GM12878 (cell line): ENCODE data around the gene TBXAS1. TPM values are rescaled to one million over a fixed set of nuclear protein-coding genes. Genes with fewer than 3 reads are reported as not detected.

Experiments used
- ATAC-seq: fragments of 200-7000 bp; cut with Tn5 transposase; 3 replicates; pipeline ENCODE4 v1.9.1; 2020; ENCODE audit warnings: mild to moderate bottlenecking, moderate library complexity
- BruUV-seq: library from RNA; stranded (reverse); fragments of 400-500 nt; replicated peaks from 2 replicates; lab custom pipeline; 2021; lab: Mats Ljungman, UMichigan
- CTCF ChIA-PET: fragments of 300-600 bp; sonication (Branson Sonifier 250); formaldehyde crosslinking; extraction: SDS; loops from one replicate; lab custom pipeline; 2021; ENCODE audit warnings: inconsistent platforms; lab: Yijun Ruan, JAX
- POLR2A ChIA-PET: fragments of 350-600 bp; formaldehyde crosslinking; extraction: SDS; loops from one replicate; lab custom pipeline; 2021; ENCODE audit warnings: inconsistent platforms; lab: Charles Lee
- RAD21 ChIA-PET: fragments of 300-600 bp; sonication (Branson Sonifier 250); formaldehyde crosslinking; loops from one replicate; lab custom pipeline; 2023; ENCODE audit warnings: antibody characterized with exemption; ENCODE audit not compliant: unreplicated experiment; lab: Charles Lee
- SMC1A ChIA-PET: fragments of 300-600 bp; sonication (Branson Sonifier 250); formaldehyde crosslinking; loops from one replicate; lab custom pipeline; 2023; ENCODE audit not compliant: unreplicated experiment, uncharacterized antibody; lab: Charles Lee
- DNase-seq: peaks from one replicate; pipeline ENCODE4 v3.0.0-alpha.2; 2011; ENCODE audit warnings: low read depth, low spot score
- FAIRE-seq: peaks from 3 replicates; lab custom pipeline; 2011; peaks lifted over from hg19 to GRCh38; lab: Jason Lieb, UNC
- H2AFZ ChIP-seq: 2 replicates; pipeline ENCODE4 v1.6.0; 2011; ENCODE audit warnings: low read depth, low read length, control low read depth; ENCODE audit not compliant: control insufficient read depth
- H3K27ac ChIP-seq: 2 replicates; pipeline ENCODE4 v1.5.1; 2011; ENCODE audit warnings: control low read depth; ENCODE audit not compliant: control insufficient read depth, insufficient read depth
- H3K27me3 ChIP-seq, 2 experiments: replicated peaks in 1 of 2; 2 replicates each; pipeline versions ENCODE4 v1.6.0 to v1.6.1; 2011; ENCODE audit warnings: low read length in 1 of 2; ENCODE audit not compliant: control insufficient read depth in 2 of 2, insufficient read depth in 2 of 2
- H3K36me3 ChIP-seq, 2 experiments: 2 replicates each; pipeline ENCODE4 v1.5.1; 2011; ENCODE audit warnings: low read length in 1 of 2; ENCODE audit not compliant: control insufficient read depth in 2 of 2, insufficient read depth in 2 of 2
- H3K4me1 ChIP-seq: 2 replicates; pipeline ENCODE4 v1.6.1; 2011; ENCODE audit warnings: mild to moderate bottlenecking, low read length, moderate library complexity, mixed read lengths; ENCODE audit not compliant: control insufficient read depth, insufficient read depth
- H3K4me2 ChIP-seq: 2 replicates; pipeline ENCODE4 v1.6.0; 2011; ENCODE audit warnings: control low read depth; ENCODE audit not compliant: control insufficient read depth, insufficient read depth
- H3K4me3 ChIP-seq: fragments of 200-600 bp; sonication (generic); 2 replicates; pipeline ENCODE4 v1.5.1; 2016
- H3K79me2 ChIP-seq: 2 replicates; pipeline ENCODE4 v1.6.0; 2011; ENCODE audit warnings: low read length; ENCODE audit not compliant: control insufficient read depth, insufficient read depth
- H3K9ac ChIP-seq: 2 replicates; pipeline ENCODE4 v1.8.0; 2011; ENCODE audit warnings: low read length, control low read depth, mixed read lengths; ENCODE audit not compliant: control insufficient read depth, insufficient read depth
- H3K9me3 ChIP-seq: replicated peaks from 3 replicates; pipeline ENCODE4 v1.5.1; 2011; ENCODE audit warnings: mild to moderate bottlenecking, low read length; ENCODE audit not compliant: control insufficient read depth, insufficient read depth
- H4K20me1 ChIP-seq: 2 replicates; pipeline ENCODE4 v1.6.0; 2011; ENCODE audit not compliant: control insufficient read depth, insufficient read depth
- DPF2 ChIP-seq: fragments of 450-650 bp; IDR thresholded peaks from 2 replicates; pipeline ENCODE4 v1.6.1; 2017; ENCODE audit warnings: mild to moderate bottlenecking
- IKZF2 ChIP-seq, 2 experiments: fragments of 450-650 bp; IDR thresholded peaks; 2 replicates each; pipeline ENCODE4 v1.6.1; 2017; ENCODE audit warnings: mild to moderate bottlenecking in 2 of 2, moderate library complexity in 2 of 2
- JUND ChIP-seq: IDR thresholded peaks from 2 replicates; pipeline ENCODE4 v1.6.1; 2012; ENCODE audit warnings: low read depth, mild to moderate bottlenecking, low read length, improper control_type of control experiment, moderate library complexity
- RFX5 ChIP-seq: IDR thresholded peaks from 2 replicates; pipeline ENCODE4 v1.6.1; 2011; ENCODE audit warnings: low read depth, low read length, improper control_type of control experiment
- ZZZ3 ChIP-seq: IDR thresholded peaks from 2 replicates; pipeline ENCODE4 v1.6.1; 2011; ENCODE audit warnings: low read depth; ENCODE audit not compliant: control insufficient read depth, insufficient read length
- WGBS: methylation state at CpG from one replicate; pipeline ENCODE4 v1.1.6; 2016; ENCODE audit warnings: low lambda C conversion rate; ENCODE audit not compliant: insufficient replicate concordance, insufficient coverage; ENCODE audit errors: missing lambda C conversion rate; 5-methylcytosine and 5-hydroxymethylcytosine counted together
- in situ Hi-C: fragments of 300-500 bp; cut with MboI; formaldehyde crosslinking; loops from 9 replicates; pipeline ENCODE4 v1.14.3; 2018; ENCODE audit warnings: mixed read lengths
- intact Hi-C: fragments of 100-400 bp; cut with micrococcal nuclease; formaldehyde crosslinking; loops from one replicate; pipeline ENCODE4 v1.14.2; 2022; ENCODE audit not compliant: unreplicated experiment
- polyA plus RNA-seq, 11 experiments: library from polyadenylated mRNA; depleted of rRNA in 4 of 11; unstranded in 6 of 11; stranded (reverse) in 5 of 11; fragments of >200 nt; fragmentation: Nextera tagmentation in 4 of 11; fragmentation: Illumina TruSeq in 1 of 11; extraction: Ambion mirVana in 4 of 11; extraction: Trizol in 1 of 11; gene quantifications; 1 replicate in 1 of 11; 2 replicates in 10 of 11; pipeline versions ENCODE4 v1.2.1 to v1.2.3, GENCODE V29; 2011 to 2016; ENCODE audit warnings: inconsistent platforms in 2 of 11, missing spikeins in 2 of 11, low read depth in 1 of 11
- total RNA-seq, 4 experiments: library from RNA; depleted of rRNA in 3 of 4; stranded (reverse); fragments of >200 nt in 3 of 4; fragmentation: Illumina TruSeq in 1 of 4; extraction: Trizol in 1 of 4; gene quantifications; 2 replicates each; pipeline versions ENCODE4 v1.2.1 to v1.2.3, GENCODE V29; 2013 to 2021
- TF ChIP-seq, protein P1 (sequence below): fragments of 450-650 bp; conservative IDR thresholded peaks from 2 replicates; pipeline ENCODE4 v1.6.1; 2017; ENCODE audit warnings: mild to moderate bottlenecking, moderate library complexity
- TF ChIP-seq, protein P2 (sequence below): fragments of 450-650 bp; IDR thresholded peaks from 2 replicates; pipeline ENCODE4 v1.6.1; 2017; ENCODE audit warnings: low read depth, mild to moderate bottlenecking, moderate library complexity
- TF ChIP-seq, protein P3 (sequence below): IDR thresholded peaks from 2 replicates; pipeline ENCODE4 v1.6.1; 2012; ENCODE audit warnings: low read depth, low read length, improper control_type of control experiment
- TF ChIP-seq, protein P4 (sequence below): IDR thresholded peaks from 2 replicates; pipeline ENCODE4 v1.6.1; 2011; ENCODE audit warnings: low read depth, mild to moderate bottlenecking, low read length, moderate library complexity, borderline replicate concordance; ENCODE audit errors: extremely low read depth

Gene TBXAS1
- total and polyA plus RNA-seq, 10 of the 15 experiments (the other 5 are each of a cell fraction or from before 2014, with no cell fraction given) = 1.5 to 32.7 (median 16.3) TPM

DNA sequence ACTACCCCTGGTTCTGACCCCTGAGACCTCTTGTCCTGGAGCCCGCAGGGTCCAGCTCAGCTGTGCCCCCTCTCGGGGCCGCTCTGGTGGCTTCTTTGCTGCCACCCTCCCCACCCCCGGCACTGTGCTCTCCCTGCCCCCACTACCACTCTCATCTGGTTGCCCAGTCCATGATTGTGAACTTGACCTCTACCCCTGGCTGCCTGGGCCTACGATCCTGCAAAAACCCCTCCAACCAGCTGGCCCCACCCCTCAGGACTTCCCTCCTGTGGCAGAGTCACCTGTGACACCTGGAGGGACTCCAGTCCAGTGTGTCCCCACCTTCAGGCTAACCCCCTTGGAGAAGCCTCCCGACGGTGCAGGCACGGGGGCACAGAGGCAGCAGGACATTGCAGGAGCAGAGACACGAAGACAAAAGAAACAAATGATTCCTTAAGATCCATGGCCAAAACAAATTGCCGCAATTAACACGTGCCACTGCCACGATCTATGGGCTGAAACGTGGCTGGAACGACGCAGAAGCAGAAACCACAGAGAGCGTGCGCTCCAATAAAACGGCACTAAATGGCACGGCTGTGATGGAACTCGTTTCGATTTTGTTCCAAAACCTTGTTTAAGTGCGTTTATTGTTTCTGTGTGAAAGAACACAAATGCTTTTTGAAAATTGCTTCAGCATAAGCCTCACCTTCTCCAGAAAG lies 161.7 kb downstream of the TBXAS1 start (continued):
- TF ChIP-seq, protein P1, sequence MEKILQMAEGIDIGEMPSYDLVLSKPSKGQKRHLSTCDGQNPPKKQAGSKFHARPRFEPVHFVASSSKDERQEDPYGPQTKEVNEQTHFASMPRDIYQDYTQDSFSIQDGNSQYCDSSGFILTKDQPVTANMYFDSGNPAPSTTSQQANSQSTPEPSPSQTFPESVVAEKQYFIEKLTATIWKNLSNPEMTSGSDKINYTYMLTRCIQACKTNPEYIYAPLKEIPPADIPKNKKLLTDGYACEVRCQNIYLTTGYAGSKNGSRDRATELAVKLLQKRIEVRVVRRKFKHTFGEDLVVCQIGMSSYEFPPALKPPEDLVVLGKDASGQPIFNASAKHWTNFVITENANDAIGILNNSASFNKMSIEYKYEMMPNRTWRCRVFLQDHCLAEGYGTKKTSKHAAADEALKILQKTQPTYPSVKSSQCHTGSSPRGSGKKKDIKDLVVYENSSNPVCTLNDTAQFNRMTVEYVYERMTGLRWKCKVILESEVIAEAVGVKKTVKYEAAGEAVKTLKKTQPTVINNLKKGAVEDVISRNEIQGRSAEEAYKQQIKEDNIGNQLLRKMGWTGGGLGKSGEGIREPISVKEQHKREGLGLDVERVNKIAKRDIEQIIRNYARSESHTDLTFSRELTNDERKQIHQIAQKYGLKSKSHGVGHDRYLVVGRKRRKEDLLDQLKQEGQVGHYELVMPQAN = no peak
- TF ChIP-seq DPF2 = no peak
- TF ChIP-seq, protein P2, sequence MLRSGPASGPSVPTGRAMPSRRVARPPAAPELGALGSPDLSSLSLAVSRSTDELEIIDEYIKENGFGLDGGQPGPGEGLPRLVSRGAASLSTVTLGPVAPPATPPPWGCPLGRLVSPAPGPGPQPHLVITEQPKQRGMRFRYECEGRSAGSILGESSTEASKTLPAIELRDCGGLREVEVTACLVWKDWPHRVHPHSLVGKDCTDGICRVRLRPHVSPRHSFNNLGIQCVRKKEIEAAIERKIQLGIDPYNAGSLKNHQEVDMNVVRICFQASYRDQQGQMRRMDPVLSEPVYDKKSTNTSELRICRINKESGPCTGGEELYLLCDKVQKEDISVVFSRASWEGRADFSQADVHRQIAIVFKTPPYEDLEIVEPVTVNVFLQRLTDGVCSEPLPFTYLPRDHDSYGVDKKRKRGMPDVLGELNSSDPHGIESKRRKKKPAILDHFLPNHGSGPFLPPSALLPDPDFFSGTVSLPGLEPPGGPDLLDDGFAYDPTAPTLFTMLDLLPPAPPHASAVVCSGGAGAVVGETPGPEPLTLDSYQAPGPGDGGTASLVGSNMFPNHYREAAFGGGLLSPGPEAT = no peak
- TF ChIP-seq ZZZ3 = no peak
- TF ChIP-seq IKZF2 (IDR thresholded peaks at IDR 0.05) = no peak

DNA sequence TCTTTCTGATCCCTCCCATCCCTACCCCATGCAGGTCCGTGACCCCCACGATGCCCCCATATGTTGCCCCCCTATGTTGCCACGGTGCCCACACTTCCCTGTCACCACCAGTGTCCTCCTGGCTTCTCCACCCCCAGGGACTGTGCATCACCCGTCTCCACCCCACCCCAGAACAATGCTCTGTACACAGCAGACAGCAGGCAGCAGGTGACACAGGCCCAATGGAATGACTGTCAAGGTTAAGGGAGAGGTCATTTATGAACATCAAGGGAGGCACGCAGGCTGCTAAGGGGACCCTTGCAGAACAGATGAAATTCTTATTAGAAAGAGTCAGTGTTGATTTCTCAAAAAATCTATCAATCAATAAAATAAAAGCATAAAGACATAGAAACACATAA lies 162.2 kb downstream of the TBXAS1 start:
- no peak for FAIRE-seq
- no peak for ATAC-seq
- Histone ChIP-seq H3K27ac (no peak overlapping the region), H3K27me3 (no peaks in the 10 kb centered on the region; a peak in 1 of 4 replicates), H2AFZ (no peak overlapping the region), H3K4me2 (no peak overlapping the region), H3K4me1 (no peaks in the 10 kb centered on the region), H4K20me1 (no peaks in the 10 kb centered on the region), H3K79me2 (no peaks in the 10 kb centered on the region), H3K9me3 (no peaks in the 10 kb centered on the region), H3K4me3 (no peak overlapping the region), H3K36me3 (no peaks in the 10 kb centered on the region), H3K9ac (no peak overlapping the region)
- BruUV-seq = no TSS peak
- TF ChIP-seq JUND = no peak
- TF ChIP-seq, protein P3, sequence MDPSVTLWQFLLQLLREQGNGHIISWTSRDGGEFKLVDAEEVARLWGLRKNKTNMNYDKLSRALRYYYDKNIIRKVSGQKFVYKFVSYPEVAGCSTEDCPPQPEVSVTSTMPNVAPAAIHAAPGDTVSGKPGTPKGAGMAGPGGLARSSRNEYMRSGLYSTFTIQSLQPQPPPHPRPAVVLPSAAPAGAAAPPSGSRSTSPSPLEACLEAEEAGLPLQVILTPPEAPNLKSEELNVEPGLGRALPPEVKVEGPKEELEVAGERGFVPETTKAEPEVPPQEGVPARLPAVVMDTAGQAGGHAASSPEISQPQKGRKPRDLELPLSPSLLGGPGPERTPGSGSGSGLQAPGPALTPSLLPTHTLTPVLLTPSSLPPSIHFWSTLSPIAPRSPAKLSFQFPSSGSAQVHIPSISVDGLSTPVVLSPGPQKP = no peak
- TF ChIP-seq, protein P4, sequence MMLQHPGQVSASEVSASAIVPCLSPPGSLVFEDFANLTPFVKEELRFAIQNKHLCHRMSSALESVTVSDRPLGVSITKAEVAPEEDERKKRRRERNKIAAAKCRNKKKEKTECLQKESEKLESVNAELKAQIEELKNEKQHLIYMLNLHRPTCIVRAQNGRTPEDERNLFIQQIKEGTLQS = no peak
- no peak for TF ChIP-seq RFX5
- RAD21 ChIA-PET = no interaction called here
- DNase-seq = no peak
- in situ Hi-C loops (no loop called here), intact Hi-C loops (no loop called here)
- POLR2A ChIA-PET = no interaction called here
- 86% methylated on average over 5 of the region's 5 CpGs for WGBS
- SMC1A ChIA-PET = no interaction called here
- CTCF ChIA-PET = no interaction called here
